Stimulated activated CD4-positive, alpha-beta T cell treated with anti-CD3 and anti-CD28 coated beads, TNF-alpha, amount 100 ng/mL, for 24 hours (primary cell): Measurements from ENCODE around the gene IL17RB.

ENCODE experiments used
- DNase-seq, 3 experiments: peaks; one replicate each; pipeline ENCODE4 v3.0.0-alpha.2; 2020; ENCODE audit warnings: low read depth in 3 of 3

Gene IL17RB, protein sequence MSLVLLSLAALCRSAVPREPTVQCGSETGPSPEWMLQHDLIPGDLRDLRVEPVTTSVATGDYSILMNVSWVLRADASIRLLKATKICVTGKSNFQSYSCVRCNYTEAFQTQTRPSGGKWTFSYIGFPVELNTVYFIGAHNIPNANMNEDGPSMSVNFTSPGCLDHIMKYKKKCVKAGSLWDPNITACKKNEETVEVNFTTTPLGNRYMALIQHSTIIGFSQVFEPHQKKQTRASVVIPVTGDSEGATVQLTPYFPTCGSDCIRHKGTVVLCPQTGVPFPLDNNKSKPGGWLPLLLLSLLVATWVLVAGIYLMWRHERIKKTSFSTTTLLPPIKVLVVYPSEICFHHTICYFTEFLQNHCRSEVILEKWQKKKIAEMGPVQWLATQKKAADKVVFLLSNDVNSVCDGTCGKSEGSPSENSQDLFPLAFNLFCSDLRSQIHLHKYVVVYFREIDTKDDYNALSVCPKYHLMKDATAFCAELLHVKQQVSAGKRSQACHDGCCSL

DNA sequence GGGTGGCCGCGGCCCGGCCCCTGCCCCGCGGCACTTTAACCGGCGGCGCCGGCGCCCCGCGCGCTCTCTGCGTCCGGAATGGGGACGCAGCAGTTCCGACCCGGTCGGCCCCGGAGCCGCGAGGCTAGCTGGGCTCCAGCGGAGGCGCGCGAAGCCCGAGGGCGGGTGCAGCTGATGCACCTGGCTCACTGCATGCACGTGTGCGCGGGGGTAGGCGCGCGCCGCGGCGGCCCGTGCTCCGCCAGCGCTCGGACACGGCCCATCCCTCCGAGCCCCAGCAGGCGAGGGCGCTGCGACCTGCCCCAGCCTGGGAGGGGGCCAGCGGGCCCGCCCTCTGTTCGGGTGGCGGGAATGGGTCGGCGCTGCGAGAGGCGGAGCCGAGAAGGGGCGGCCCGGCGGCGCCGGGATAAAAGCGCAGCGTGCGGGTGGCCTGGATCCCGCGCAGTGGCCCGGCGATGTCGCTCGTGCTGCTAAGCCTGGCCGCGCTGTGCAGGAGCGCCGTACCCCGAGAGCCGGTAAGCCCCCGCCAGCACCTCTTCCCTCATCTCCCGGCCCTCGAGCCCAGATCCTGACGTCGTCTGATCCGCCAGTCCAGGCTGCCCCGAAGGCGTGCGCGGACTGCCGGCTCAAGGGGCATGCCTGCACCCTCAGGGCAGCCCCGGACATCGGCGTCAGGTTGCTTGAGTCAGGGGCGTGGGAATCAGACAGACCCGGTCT, at the start of gene IL17RB, which contains the start of gene CHDH:
Gene IL17RB (plus strand): TSS at position 435 of the 717 bp plus-strand sequence. CDS start 21 bp downstream, at position 456.
Gene CHDH (minus strand): TSS at position 286 of the 717 bp plus-strand sequence. CDS start 22,411 bp downstream, outside the sequence.
- DNase-seq: peak in 1 of 3 experiments; percentile 30

- no peak for DNase-seq
These were observed 48.2 kb upstream of the IL17RB start for GRCh38 chr3:53798144-53798543.

GRCh38 chr3:53799338-53799865, 47.0 kb upstream of the IL17RB start:
- no peak for DNase-seq

DNA sequence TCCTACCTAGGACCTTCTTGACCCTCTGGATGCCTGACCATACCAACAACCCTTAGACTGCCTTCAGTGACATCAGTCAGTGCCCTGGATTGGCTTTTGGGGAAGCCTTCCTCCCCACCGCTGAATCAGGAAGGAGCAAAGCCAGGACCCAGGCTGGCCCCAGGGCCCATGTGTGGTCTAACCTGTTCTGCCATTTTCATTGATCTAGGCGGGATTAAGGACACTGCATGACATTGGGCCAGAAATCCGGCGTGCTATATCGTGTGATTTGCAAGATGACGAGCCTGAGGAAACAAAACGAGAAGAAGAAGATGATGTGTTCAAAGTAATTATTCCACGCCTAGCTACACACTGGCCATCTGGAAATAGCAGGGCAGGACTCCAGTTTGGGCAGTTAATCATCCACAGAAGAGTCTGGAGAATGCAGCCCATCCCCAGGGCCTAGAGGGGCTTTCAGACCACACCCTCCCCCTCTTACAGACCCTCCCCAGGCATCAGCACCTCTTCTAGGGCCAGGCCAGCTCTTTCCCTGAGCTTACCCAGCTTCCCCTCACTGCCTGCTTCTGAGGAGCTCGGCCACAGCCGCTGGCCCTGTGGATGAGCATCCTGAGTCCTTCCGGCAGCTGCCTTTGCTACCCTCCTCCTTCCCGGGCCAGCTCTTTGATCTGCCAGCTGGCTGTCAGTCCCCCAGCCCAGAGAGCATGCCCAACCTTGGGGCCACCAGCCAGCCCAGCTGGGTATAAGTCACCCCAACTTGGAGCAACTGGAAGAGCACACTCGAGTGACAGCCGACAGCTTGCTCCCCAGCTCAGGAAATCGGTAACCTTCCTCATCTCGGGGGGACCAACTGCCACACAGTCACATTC, 46.1 kb upstream of the IL17RB start:
- no peak for DNase-seq

DNA sequence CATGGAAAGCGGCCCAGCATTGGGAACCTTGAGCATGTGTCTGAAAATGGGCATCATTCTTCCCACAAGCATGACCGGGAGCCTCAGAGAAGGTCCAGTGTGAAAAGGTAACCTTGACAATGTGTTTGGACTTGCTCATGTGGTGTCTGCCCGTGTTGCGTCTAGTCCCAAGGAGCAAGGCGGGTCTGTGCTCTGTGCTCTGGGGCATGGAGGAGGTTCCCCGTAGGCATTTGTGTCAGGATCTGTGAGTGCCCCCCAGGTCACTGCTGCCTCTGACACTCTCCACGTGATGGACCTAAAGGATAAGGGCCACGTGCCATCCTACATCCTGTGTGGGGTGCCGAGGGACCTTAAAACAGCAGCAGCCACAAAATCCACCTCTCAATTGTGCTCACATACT, 45.0 kb upstream of the IL17RB start:
- no peak for DNase-seq

DNA sequence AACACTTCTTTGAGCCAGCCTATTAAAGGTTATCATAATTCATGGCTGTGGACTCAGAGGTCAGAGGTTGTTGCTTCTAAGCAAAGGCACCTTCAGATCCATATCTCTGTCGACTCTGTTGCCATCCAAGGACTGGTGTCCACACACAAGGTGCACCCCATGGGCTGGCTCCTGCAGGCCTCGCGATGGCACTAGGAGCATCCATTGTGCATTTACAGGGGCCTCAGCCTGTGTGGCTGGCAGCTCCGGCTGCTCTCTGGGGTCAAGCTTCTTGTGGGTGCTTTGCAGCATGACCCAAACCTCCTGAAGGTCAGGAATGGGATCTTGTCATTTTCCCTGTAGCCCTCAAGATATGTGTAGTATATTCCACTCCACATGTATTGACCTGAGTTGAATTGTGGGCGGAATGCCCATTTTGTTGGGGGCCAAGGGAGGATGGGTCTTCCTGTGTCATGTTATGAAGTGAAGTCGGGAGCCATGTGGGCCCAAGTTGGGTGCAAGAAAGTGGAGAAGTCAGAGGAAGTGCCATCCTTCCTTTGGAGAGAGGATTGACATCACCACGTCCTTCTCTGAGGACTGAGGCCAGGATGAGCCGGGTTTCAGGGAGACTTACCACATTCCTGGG, 44.0 kb upstream of the IL17RB start:
- no peak for DNase-seq

GRCh38 chr3:53803124-53803815, 43.1 kb upstream of the IL17RB start:
- no peak for DNase-seq

DNA sequence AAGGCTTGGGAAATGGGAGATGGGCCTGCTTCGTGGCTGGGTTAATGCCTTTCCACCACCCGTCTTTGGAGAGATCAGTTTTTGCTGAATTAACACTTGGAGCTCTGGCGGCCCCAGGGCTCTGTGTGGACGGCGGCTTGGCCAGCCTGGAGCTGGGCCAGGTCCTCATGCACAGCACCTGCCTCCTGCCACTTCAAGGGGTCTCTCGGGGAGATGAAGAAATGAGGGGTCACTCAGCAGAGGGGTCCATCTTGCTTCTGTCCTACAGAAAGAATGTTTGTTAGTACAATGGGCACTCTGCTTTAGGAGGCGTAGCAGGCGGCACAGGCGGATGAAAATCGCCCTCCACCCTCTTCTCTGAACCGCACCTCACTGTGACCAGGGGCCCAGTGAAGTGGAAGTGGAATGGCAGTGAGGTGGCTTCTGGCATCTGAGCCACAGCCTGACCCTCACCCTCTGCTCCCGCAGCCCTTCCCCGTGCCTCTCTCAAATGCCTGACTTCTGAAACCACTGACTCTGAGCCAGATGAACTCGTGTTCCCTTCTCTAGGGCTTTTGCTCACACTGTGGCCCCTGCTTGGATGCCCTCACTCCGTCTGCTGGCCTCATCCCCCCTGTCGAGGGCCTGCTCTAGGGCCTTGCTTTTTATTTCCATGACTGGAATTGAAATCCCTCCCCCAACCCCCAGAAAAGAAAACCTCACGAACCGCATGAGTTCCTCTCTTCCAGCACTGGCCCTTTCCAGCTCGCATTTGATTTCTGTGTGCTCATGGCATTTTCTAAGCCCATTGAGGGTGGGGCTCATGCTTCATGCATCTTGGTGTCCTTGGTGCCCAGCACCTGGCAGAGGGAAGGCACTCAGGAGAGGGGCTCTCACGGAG, 42.3 kb upstream of the IL17RB start:
- DNase-seq: no peak

DNA sequence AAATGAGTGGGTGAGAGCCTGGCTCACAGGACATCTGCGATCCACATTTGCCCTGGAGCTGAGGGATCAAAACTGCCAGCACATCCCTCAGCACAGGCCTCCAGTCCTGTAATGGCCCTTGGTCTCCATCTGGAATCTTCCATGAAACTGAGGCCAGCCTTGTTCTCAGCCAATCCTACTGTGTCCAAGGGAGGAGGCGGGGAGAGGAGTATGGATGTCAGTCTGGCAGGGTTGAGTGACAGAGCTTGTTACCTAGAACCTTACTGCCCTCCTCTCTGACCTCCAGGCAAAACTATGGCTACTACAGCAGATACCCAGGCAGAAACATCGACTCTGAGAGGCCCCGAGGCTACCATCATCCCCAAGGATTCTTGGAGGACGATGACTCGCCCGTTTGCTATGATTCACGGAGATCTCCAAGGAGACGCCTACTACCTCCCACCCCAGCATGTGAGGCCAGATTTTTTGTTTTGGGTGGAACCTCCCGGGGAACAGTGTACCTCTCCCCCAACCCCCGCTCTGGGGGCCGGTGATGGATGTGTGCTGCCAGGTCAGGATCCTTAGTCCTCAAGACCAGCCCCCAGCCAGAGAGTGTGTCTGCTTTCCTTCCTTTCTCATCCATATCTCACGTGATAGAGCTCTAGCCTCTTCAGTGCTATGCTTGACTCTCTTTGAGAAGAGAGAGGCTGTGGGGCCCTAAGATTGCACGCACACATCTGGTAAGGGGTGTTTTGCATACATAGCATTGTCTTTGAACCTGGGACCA, 41.5 kb upstream of the IL17RB start:
- DNase-seq: no peak

DNA sequence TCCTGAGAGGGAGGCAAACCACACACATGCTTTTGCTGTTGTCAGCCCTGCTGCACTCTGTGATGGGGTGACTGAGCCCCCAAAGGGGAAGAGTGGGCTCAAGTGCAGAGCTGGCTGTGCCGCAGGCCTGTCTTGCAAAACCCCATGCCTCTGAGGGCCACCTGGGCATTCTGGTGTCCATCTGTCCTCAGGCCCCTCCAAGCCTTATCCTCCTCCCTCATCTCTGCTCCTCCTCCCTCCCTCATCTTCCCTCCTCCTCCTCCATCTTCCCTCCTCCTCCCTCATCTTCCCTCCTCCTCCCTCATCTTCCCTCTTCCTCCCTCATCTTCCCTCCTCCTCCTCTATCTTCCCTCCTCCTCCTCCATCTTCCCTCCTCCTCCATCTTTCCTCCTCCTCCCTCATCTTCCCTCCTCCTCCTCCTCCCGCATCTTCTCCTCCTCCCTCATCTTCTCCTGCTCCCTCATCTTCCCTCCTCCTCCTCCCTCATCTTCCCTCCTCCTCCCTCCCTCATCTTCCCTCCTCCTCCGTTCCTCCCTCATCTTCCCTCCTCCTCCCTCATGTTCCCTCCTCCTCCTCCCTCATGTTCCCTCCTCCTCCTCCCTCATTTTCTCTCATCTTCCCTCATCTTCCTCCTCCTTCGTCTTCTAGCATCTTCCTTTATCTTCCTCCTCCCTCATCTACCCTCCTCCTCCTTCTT, 40.8 kb upstream of the IL17RB start:
- no peak for DNase-seq

GRCh38 chr3:53806182-53807116, 39.9 kb upstream of the IL17RB start:
- DNase-seq: no peak

DNA sequence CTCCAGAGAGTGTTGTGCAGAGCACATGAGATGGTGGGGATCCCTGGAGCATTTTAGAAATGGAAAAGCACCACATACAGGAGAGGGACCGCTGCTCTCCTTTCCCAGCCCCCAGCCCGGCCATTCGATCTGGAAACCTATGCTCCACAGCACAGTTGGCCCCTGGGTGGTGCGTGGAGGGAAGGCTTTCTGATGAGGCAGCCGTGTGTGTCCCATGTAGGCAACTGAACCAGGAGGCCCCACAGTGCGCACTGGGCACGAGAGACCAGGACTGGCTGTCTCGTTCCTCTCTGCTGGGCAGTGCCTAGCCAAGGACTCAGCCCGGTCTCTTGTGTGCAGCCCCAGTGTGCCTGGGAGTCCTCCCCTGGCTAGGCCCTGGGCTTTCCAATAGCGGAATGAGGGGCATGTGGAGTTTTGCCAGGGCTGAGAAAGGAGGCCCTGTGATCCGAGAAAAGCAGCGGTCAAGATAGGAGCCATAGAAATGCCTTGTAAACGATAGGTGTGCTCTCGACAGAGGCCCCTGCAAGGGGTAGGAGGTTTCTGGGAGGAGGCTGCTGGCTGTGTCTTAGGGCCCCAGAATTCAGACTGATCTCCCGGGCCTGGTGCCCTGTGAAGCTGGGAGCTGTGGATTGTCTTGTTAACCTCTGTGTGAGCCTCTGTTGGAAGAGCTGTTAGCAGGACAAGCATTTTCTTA, 39.1 kb upstream of the IL17RB start:
- DNase-seq: no peak

DNA sequence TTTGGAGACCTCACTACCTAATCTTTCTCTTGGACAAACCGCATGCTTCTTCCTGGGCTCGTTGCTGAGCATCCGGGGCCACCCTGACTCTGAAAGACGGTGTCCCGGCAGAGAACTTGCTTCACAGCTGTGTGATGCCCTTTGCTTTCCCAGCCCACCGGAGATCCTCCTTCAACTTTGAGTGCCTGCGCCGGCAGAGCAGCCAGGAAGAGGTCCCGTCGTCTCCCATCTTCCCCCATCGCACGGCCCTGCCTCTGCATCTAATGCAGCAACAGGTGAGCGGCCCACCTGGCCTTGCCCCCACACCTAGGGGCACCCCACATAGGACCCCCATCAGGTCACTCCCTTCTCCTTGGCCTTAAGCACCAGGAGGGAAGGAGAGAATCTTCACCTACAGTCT, 37.9 kb upstream of the IL17RB start:
- no peak for DNase-seq

GRCh38 chr3:53809267-53809666, 37.1 kb upstream of the IL17RB start:
- DNase-seq: no peak

- no peak for DNase-seq
These were observed 36.5 kb upstream of the IL17RB start for GRCh38 chr3:53809764-53810400.
